Measurements from ENCODE around the gene MCRIP2.

The MCRIP2 gene

DNA sequence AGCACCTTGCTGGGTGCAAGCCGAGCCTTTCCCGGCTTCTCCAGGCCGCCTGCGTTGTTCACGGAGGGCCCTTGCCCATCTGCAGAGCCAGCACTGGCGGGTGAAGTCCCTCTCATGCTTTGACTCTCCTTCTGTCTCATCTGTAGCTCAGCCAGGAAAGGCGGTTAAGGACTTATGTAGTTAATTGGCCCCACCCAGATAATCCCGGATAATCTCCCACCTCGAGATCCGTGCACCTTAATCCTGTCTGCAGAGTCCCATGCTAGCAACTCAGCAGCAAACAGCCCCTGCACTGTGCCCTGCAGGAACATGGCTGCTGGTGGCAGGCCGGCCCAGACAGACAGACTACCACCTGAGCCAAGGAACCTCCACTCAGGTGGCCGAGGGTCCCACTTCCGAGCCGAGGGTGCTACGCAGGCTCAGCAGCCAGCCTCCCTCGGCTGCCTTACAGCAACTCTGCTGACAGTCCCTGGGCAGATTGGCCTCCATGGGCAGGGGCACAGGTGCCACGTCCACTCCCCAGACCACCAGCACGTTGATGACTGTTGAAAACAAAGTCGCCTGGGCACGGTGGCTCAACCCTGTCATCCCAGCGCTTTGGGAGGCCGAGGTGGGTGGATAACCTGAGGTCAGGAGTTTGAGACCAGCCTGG lies 34.8 kb upstream of the MCRIP2 start:
- no peak for DNase-seq (ENCODE audit: extremely low spot score)
- POLR2A ChIA-PET, result no interaction called here
- CTCF ChIA-PET, result no interaction called here
- TF ChIP-seq, protein P1, sequence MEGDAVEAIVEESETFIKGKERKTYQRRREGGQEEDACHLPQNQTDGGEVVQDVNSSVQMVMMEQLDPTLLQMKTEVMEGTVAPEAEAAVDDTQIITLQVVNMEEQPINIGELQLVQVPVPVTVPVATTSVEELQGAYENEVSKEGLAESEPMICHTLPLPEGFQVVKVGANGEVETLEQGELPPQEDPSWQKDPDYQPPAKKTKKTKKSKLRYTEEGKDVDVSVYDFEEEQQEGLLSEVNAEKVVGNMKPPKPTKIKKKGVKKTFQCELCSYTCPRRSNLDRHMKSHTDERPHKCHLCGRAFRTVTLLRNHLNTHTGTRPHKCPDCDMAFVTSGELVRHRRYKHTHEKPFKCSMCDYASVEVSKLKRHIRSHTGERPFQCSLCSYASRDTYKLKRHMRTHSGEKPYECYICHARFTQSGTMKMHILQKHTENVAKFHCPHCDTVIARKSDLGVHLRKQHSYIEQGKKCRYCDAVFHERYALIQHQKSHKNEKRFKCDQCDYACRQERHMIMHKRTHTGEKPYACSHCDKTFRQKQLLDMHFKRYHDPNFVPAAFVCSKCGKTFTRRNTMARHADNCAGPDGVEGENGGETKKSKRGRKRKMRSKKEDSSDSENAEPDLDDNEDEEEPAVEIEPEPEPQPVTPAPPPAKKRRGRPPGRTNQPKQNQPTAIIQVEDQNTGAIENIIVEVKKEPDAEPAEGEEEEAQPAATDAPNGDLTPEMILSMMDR (IDR thresholded peaks at IDR 0.05; ENCODE audit: control extremely low read depth, extremely low read depth, low read depth, missing control alignments), result no peak

DNA sequence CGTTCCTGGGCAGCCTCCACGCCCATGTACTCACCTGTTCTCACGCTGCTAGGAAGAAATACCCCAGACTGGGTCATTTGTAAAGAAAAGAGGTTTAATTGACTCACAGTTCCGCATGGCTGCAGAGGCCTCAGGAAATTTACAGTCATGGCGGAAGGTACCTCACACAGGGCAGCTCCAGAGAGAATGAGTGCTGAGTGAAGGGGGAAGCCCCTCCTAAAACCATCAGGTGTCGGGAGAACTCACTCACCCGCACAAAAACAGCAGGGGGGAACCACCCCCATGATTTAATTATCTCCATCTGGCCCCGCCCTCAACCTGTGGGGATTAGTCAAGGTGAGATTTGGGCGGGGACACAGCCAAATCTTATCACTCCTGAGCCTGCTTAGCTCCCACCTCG lies 33.6 kb upstream of the MCRIP2 start:
- ChIA-PET CTCF (interaction anchor here (1.1 kb wide), 1 partner anchor 9 kb away, joined by 3 read pairs; no protein-coding TSS in a partner anchor), POLR2A (no interaction called here)
- TF ChIP-seq, protein P1 (IDR thresholded peaks at IDR 0.05; ENCODE audit: control extremely low read depth, extremely low read depth, low read depth, missing control alignments), result no peak
- no peak for DNase-seq (ENCODE audit: extremely low spot score)

DNA sequence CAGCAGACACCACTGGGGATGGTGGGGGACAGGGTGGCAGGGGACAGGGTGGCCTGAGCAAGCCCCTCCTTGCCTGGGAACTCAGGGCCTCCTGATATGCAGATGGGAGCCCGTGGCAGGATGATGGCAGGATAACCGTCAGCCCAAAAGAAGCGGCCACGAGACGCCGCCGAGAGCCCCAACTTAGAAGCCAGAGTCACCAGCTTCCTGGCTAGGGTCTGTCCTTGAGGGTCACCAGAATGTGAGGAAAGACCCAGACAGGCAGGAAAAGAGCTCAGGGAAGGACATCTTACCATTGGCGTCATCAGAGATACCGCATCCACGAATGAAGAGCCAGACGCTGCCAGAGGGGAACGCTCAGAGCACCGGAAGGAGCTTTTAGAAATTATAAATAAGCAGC lies 32.3 kb upstream of the MCRIP2 start:
- TF ChIP-seq, protein P1 (IDR thresholded peaks at IDR 0.05; ENCODE audit: control extremely low read depth, extremely low read depth, low read depth, missing control alignments), result no peak
- ChIA-PET POLR2A (no interaction called here), CTCF (interaction anchor here (1.1 to 1.5 kb wide), 2 partner anchors 10 to 11 kb away, joined by 3 to 6 read pairs; no protein-coding TSS in a partner anchor)
- DNase-seq (ENCODE audit: extremely low spot score), result no peak

DNA sequence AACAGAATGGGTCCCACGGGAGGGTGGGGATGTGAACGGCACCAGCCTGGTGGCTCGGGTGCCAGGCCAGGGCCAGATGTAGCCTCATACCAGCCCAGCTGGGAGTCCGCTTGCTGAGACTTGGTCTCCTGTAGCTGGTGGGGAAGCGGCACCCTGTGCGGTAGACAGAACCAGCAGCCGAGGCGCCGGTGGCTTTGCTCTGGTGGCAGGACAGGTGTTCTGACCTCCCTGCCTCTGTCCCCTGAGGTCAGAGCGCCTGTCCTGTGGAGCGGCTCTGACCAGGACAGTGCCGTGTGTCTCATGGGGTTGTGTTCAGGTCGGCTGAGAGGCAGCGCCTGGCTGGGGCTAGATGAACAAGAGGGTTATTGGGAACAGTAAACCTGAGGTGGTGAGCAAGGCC lies 31.6 kb upstream of the MCRIP2 start:
- CTCF ChIA-PET, result interaction anchor here (1.1 to 1.5 kb wide), 2 partner anchors 11 kb away, joined by 6 read pairs; no protein-coding TSS in a partner anchor
- TF ChIP-seq, protein P1 (IDR thresholded peaks at IDR 0.05; ENCODE audit: control extremely low read depth, extremely low read depth, low read depth, missing control alignments), result no peak
- DNase-seq (ENCODE audit: extremely low spot score), result no peak
- POLR2A ChIA-PET, result no interaction called here

DNA sequence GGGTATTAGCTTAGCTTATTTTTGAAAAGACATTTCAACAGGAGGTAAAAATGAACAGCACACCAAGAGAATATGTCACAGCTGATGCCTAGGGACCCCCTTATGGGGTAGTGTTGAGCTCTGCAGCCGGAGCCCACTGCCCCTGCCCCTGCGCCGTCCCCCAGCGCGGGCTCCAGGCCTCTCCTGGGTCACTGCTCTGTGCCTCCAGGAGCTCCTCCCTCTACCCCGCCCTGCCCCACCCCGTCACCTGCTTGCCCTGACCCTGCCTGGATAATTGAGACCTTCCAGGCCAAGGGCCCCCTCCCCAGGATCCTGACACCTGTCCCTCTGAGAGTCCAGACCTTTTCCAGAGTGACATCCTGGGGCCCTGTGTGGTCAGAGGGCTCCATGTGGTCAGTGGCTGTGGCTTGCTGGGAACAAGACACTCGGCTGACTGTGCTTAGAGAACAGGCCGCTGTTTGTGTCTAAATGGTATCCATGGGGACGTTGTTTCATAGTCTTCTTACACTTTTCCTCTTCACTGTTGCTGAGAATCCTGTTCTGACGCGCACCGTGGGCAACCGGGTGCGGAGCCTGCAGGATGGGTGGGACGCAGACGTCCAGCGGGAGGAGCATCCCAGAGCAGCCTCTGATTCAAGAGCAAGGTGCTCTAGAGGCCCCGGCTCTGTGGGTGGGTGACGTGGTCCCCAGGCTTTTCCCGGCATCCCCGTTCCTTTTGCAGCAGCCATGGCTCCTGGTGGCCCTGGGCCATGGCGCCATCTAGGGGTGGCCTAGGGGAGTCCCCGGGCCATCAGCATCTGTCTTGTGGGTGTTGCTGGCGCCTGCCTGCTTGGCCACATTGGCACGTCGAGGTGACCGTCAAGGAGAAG lies 30.9 kb upstream of the MCRIP2 start:
- CTCF ChIA-PET, result interaction anchor here (0.7 to 1.5 kb wide), 3 partner anchors 10 to 12 kb away, joined by 4 to 6 read pairs (median 6); no protein-coding TSS in a partner anchor
- POLR2A ChIA-PET, result no interaction called here

DNA sequence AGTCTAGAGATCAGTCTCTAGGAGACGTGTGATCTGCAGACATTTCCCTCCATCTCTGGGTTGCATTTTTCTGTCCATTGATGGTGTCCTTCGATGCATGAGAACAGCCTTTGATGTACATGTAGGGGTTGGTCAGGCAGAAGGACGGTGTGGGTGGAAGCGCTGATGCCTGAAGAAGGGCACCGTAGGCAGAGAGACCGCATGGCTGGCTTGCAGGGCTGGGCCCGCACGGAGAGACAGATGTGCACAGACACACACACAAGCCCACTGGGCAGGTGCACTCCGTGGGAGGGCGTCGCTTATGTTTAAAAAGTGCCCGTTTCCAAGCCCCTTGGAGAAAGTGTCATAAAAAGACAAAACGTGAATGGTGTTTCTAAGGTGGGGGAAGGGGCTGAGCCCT lies 26.5 kb upstream of the MCRIP2 start:
- no peak for DNase-seq (ENCODE audit: extremely low spot score)
- TF ChIP-seq, protein P1 (IDR thresholded peaks at IDR 0.05; ENCODE audit: control extremely low read depth, extremely low read depth, low read depth, missing control alignments), result no peak
- CTCF ChIA-PET, result no interaction called here
- POLR2A ChIA-PET, result no interaction called here

More for the DNA sequence above, 30.9 kb upstream of the MCRIP2 start:
- DNase-seq (ENCODE audit: extremely low spot score), result no peak
- TF ChIP-seq, protein P1 (IDR thresholded peaks at IDR 0.05; ENCODE audit: control extremely low read depth, extremely low read depth, low read depth, missing control alignments), result peak; percentile 30
